ENCODE measurements around the gene SETD5.

The SETD5 gene

DNA sequence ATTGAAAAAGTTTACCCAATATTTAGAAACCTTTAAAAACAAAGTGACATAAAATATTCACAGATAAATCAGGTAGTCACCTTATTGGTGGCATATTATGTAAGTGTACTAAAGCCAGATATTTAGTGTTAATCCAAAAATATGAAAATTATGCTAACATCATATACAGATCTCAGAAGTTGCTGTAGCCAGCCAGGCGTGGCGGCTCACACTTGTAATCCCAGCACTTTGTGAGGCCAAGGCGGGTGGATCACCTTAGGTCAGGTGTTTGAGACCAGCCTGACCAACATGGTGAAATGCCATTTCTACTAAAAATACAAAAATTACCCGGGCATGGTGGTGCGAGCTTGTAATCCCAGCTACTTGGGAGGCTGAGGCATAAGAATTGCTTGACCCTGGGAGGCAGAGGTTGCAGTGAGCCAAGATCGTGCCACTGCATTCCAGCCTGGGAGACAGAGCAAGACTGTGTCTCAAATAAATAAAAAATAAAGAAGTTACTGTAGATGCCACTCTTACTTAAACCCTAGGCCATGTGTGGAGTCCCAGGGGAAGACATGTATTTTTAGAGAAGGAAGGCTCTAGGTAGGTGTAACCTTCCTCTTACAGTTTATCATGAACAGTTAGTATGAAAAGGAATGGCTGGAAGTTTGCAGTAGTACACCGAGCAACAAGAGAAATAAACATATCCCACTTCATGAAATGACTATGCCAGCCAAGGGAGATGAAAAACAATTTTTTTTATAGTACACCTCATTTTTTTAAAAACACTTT is 9.6 kb downstream of the SETD5 start:
- Mint-ChIP-seq H3K27me3 (no peaks in the 10 kb centered on the region), H3K36me3 (ENCODE audit: insufficient read depth) (peaks cover 3% of the 10 kb centered on the region), H3K4me1 (peaks cover 68% of the 10 kb centered on the region), H3K9me3 (no peaks in the 10 kb centered on the region), H3K4me3 (no peak overlapping the region), H3K27ac (ENCODE audit: low read depth) (no peak overlapping the region)
- DNase-seq (ENCODE audit: low spot score in 2 of 2) (no peak), ATAC-seq (replicated peaks; ENCODE audit: extremely low read depth, poor library complexity, severe bottlenecking) (no peak)

DNA sequence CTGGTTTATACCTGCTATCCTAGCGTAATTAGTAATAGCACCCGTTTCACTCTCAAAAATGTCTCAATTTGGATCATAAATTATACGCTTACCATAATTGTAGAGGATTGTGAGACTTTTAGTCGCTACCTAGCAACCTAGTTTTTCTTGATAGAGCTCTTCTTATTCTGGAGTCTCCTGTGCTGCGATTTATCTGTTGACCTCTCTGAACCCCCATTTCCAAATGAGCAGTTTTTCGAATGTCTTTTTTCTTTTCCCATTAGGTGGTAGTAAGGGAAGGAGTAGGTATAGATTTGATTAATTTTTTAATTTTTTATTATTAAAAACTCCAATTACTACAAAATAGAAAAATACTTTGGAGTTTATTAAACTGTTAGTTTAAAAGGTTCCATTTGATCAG is 10.6 kb downstream of the SETD5 start:
- H3K27ac Mint-ChIP-seq (ENCODE audit: low read depth), result no peak overlapping the region
- DNase-seq (ENCODE audit: low spot score in 2 of 2), result no peak

DNA sequence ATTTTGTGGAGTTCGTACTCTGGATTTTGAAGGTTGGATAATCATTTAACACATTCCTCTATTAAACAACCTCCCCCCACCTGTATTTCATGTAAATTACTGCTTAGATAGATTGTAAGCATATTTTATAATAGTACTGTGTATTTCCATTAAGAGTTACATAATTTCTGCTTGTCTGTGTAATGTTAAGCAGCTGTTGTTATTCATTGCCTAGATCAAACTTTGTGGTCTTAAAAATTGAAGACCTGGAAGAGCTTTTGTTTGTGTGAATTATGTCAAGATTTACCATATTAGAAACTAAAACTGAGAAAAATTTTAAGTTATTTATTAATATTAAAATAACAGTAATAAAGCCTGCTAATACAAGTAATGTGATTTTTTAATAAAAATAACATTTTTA is 11.1 kb downstream of the SETD5 start:
- Mint-ChIP-seq H3K27ac (ENCODE audit: low read depth) (no peak overlapping the region), H3K36me3 (ENCODE audit: insufficient read depth) (peaks cover 3% of the 10 kb centered on the region), H3K9me3 (no peaks in the 10 kb centered on the region), H3K27me3 (no peaks in the 10 kb centered on the region), H3K4me1 (peaks cover 70% of the 10 kb centered on the region), H3K4me3 (no peak overlapping the region)
- no peak for ATAC-seq (replicated peaks; ENCODE audit: extremely low read depth, poor library complexity, severe bottlenecking)
- no peak for DNase-seq (ENCODE audit: low spot score in 2 of 2)

More for the DNA sequence above, 10.6 kb downstream of the SETD5 start:
- no peaks in the 10 kb centered on the region for H3K27me3 Mint-ChIP-seq
- H3K9me3 Mint-ChIP-seq, result no peaks in the 10 kb centered on the region
- H3K4me1 Mint-ChIP-seq, result peaks cover 67% of the 10 kb centered on the region
- H3K4me3 Mint-ChIP-seq, result no peak overlapping the region
- ATAC-seq (replicated peaks; ENCODE audit: extremely low read depth, poor library complexity, severe bottlenecking), result no peak
- peaks cover 3% of the 10 kb centered on the region for H3K36me3 Mint-ChIP-seq (ENCODE audit: insufficient read depth)

DNA sequence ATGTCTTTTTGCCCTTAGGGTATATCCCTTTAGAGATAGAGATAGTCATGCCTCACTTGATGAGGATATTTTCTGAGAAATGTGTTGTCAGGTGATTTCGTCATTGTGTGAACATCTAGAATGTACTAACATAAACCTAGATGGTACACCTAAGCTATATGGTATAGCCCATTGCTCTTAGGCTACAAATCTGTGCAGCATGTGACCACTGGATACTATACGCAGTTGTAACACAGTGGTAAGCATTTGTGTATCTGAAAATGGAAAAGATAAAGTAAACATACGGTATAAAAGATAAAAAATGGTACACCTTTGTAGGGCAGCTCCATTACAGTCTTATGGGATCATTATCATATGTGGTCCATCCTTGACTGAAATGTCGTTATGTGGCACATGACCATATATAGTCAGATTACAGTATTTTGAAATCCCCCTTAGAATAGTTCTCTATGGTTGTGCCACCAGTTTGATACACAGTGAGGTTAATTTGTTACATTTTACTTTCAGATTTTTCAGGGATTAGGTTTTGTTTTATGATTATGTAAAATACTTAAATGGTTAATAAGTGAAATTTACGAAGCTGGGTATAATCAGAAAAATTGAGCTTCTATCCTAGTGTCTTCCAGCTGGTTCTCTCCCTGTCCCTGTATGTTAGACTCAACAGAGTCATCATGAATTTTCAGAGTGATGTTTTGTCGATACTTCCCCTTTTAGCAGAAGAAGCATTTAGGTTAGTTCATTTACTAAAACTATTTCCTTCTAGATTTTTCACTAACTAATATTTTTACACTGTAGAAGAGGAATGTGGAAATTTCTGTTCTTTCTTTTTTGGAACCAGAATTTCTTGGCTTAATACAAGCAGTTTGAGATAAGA is 12.8 kb downstream of the SETD5 start:
- Mint-ChIP-seq H3K27ac (ENCODE audit: low read depth) (peak overlapping the region; percentile 56), H3K4me1 (peaks cover 71% of the 10 kb centered on the region), H3K4me3 (peak overlapping the region; percentile 5), H3K9me3 (no peaks in the 10 kb centered on the region), H3K27me3 (no peaks in the 10 kb centered on the region), H3K36me3 (ENCODE audit: insufficient read depth) (peaks cover 3% of the 10 kb centered on the region)
- DNase-seq (ENCODE audit: low spot score in 2 of 2) (no peak), ATAC-seq (replicated peaks; ENCODE audit: extremely low read depth, poor library complexity, severe bottlenecking) (no peak)

DNA sequence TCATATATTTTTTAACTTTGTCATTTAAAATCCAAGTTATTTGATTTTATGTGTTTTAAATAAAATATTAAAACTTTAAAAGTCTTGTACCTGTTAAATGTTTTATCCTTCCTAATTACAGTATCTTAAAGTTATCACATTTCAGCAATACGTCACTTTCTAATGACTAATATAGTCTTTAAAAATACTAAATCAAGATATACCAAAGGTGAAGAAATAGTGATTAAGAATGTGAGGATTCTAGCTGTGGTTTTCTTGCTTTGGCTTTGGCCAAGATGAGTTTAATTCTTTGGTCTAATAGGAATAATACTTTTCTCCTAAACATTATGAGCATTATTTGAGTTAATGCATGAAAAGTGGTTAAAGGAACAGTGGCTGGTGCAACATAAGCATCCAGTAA is 13.9 kb downstream of the SETD5 start:
- ATAC-seq (replicated peaks; ENCODE audit: extremely low read depth, poor library complexity, severe bottlenecking) (no peak), DNase-seq (ENCODE audit: low spot score in 2 of 2) (no peak)
- H3K36me3 Mint-ChIP-seq (ENCODE audit: insufficient read depth), result peaks cover 5% of the 10 kb centered on the region
- H3K9me3 Mint-ChIP-seq, result no peaks in the 10 kb centered on the region
- H3K4me3 Mint-ChIP-seq, result no peak overlapping the region
- H3K27me3 Mint-ChIP-seq, result no peaks in the 10 kb centered on the region
- no peak overlapping the region for H3K27ac Mint-ChIP-seq (ENCODE audit: low read depth)
- peaks cover 71% of the 10 kb centered on the region for H3K4me1 Mint-ChIP-seq

DNA sequence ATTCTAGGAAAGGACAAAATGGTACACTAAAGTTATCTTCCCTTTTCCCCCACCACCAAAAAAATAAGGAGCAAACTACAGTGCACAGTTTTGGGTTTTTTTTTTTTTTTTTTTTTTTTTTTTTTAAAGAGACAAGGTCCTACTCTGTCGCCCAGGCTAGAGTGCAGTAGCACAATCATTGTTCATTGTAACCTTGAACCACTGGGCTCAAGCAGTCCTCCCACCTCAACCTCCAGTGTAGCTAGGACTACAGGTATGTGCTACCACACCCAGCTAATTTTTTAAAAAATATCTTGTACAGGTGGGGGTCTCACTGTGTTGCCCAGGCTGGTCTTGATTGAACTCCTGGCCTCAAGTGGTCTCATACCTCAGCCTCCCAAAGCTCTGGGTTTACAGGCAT is 14.9 kb downstream of the SETD5 start:
- ATAC-seq (replicated peaks; ENCODE audit: extremely low read depth, poor library complexity, severe bottlenecking) (no peak), DNase-seq (ENCODE audit: low spot score in 2 of 2) (no peak)
- H3K36me3 Mint-ChIP-seq (ENCODE audit: insufficient read depth), result peaks cover 7% of the 10 kb centered on the region
- H3K4me3 Mint-ChIP-seq, result no peak overlapping the region
- H3K27ac Mint-ChIP-seq (ENCODE audit: low read depth), result peak overlapping the region; percentile 84
- no peaks in the 10 kb centered on the region for H3K9me3 Mint-ChIP-seq
- peaks cover 67% of the 10 kb centered on the region for H3K4me1 Mint-ChIP-seq
- no peaks in the 10 kb centered on the region for H3K27me3 Mint-ChIP-seq

DNA sequence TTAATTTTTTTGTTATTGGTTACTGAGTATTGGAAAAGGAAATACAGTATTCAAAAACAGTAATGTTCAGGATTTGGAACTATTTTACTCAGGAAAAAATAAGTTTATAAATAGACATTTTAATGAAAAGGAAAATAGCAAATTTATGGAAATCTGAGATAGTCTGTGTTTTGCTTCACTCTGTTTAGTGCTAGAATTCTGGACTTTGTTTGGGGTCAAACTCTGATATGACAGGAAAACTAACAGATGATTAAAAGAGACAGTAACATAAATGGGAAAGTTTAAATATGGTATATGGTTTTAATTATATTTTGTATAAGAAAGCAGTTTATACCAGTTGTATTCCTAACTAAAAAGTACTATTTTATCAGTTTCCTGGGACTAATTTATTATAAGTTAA is 17.4 kb downstream of the SETD5 start:
- Mint-ChIP-seq H3K27me3 (no peaks in the 10 kb centered on the region), H3K9me3 (no peaks in the 10 kb centered on the region), H3K36me3 (ENCODE audit: insufficient read depth) (peaks cover 12% of the 10 kb centered on the region), H3K4me3 (no peak overlapping the region), H3K27ac (ENCODE audit: low read depth) (no peak overlapping the region), H3K4me1 (peaks cover 48% of the 10 kb centered on the region)
- ATAC-seq (replicated peaks; ENCODE audit: extremely low read depth, poor library complexity, severe bottlenecking) (no peak), DNase-seq (ENCODE audit: low spot score in 2 of 2) (no peak)

DNA sequence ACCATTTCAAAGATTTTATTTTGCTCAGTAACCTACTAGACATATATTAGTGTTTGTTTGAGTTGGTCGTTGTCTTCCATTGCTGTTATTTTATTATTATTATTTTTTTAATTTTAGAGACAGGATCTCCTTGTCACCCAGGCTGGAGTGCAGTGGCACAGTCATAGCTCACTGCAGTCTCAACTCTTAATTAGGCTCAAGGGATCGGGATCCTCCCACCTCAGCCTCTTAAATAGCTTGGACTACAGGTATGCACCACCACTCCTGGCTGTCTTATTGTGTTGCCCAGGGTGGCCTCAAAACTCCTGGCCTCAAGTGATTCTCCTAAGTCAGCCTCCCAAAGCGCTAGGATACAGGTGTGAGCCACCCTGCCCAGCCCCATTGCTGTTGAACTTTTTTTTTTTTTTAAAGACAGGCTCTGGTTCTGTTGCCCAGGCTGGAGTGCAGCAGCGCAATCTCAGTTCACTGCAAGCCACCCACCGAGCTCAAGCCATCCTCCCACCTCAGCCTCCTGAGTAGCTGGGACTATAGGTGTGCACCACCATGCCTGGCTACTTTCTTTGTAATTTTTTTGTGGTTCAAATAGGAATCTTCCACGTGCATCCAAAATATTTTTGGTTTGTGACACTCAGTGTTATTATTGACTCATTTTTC is 18.2 kb downstream of the SETD5 start:
- H3K27me3 Mint-ChIP-seq, result no peaks in the 10 kb centered on the region
- peak overlapping the region; percentile 83 for H3K27ac Mint-ChIP-seq (ENCODE audit: low read depth)
- no peak overlapping the region for H3K4me3 Mint-ChIP-seq
- ATAC-seq (replicated peaks; ENCODE audit: extremely low read depth, poor library complexity, severe bottlenecking), result no peak
- peaks cover 48% of the 10 kb centered on the region for H3K4me1 Mint-ChIP-seq
- no peak for DNase-seq (ENCODE audit: low spot score in 2 of 2)
- H3K9me3 Mint-ChIP-seq, result no peaks in the 10 kb centered on the region
- H3K36me3 Mint-ChIP-seq (ENCODE audit: insufficient read depth), result peaks cover 14% of the 10 kb centered on the region

DNA sequence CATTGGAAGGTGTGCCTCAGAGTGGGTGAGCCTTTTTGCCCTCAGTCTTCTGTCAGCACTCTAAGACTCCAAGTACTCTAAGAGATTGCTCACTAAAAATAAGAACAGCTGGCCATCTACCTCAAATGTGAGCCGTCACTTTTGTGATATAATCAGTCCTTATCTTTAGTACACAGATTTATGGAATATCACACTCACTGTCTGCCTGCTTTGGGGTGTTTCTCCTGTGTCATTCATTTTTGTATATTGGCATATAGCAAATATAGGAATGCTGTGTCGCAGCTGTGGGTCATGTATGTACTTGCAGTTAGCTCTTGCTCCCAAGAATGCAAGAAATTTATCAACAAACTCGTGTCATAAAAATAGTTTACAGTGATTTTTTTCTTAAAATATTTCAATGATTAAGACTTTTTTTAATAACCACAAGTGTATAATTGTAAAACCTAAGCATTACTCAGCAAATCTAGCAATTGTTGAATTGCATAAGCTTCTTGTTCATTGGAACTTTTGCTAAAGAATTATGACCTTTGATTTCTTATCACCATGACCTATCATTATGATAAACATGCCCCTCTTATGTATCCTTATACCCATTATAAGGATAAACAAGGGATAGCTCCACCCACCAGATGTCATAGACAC is 18.8 kb downstream of the SETD5 start:
- Mint-ChIP-seq H3K9me3 (no peaks in the 10 kb centered on the region), H3K4me1 (peaks cover 51% of the 10 kb centered on the region), H3K4me3 (no peak overlapping the region), H3K27ac (ENCODE audit: low read depth) (peak overlapping the region; percentile 83), H3K27me3 (no peaks in the 10 kb centered on the region), H3K36me3 (ENCODE audit: insufficient read depth) (peaks cover 16% of the 10 kb centered on the region)
- no peak for DNase-seq (ENCODE audit: low spot score in 2 of 2)
- no peak for ATAC-seq (replicated peaks; ENCODE audit: extremely low read depth, poor library complexity, severe bottlenecking)

DNA sequence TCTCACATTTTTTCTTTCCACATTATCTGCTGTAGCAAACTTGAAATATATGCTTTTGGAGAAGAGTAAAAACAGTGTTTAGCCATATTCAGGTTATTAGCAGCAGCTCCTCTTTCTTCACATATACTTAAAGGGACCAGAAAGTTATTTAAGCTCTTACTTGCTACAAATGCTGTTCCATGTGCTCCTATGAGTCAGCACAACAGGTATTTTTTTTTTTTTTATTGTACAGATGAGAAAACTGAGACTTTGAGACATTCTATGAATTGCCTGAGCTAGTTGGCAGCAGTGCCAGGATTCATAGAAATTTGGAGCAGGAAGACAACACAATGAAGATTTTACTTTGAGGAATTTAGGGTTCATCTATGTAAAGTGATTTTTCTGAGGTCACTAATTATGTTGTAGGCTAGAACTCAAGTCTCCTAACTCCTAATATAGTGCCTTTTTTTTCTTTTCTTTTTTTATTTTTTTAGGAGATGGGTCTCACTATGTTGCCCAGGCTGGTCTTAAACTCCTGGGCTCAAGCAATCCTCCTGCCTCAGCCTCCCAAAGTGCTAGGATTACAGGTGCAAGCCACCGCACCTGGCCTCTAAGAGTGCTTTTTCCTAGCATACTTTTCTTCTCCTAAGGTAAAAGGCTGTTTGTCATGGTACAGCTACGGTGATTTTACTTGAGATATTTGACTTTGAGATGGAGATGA is 23.6 kb downstream of the SETD5 start:
- ATAC-seq (replicated peaks; ENCODE audit: extremely low read depth, poor library complexity, severe bottlenecking) (no peak), DNase-seq (ENCODE audit: low spot score in 2 of 2) (no peak)
- H3K9me3 Mint-ChIP-seq, result no peaks in the 10 kb centered on the region
- H3K27me3 Mint-ChIP-seq, result no peaks in the 10 kb centered on the region
- peaks cover 36% of the 10 kb centered on the region for H3K4me1 Mint-ChIP-seq
- no peak overlapping the region for H3K4me3 Mint-ChIP-seq
- peaks cover 30% of the 10 kb centered on the region for H3K36me3 Mint-ChIP-seq (ENCODE audit: insufficient read depth)
- H3K27ac Mint-ChIP-seq (ENCODE audit: low read depth), result peak overlapping the region; percentile 81

DNA sequence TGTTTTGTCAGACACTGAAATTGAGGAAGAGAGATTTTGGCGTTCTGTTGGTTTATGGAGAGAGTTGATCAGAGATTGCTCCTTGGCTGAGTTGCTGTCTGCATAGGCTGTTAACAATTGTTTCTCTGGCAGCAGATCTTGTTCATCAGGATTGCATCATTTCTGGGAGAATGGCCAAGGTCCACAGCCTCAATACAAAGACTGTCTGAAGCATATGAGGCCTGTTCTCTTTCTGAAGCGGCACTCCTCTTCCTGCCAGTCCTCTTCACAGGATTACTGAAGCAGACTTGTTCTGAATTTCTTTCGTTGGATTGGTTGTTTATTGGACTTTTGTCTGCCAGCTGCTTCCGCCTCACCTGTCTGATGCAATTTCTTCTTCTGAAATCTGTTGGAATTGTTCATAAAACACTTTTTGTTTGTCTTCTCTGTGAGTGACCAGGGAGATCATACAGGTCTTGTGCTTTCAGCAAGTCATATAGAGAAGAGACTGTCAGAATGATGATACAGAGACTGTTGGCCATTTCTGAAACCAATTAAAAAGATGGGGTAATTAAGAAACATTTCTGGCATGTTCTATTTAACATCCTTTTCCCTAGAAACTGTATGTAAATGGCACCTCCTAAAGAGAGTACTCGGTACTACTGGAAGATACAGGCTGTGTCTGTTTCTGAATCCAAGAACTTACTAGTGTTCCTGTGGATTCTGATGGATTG is 25.5 kb downstream of the SETD5 start:
- Mint-ChIP-seq H3K27ac (ENCODE audit: low read depth) (peak overlapping the region; percentile 74), H3K27me3 (no peaks in the 10 kb centered on the region), H3K4me1 (peaks cover 31% of the 10 kb centered on the region), H3K4me3 (no peak overlapping the region), H3K36me3 (ENCODE audit: insufficient read depth) (peaks cover 41% of the 10 kb centered on the region), H3K9me3 (no peaks in the 10 kb centered on the region)
- DNase-seq (ENCODE audit: low spot score in 2 of 2) (no peak), ATAC-seq (replicated peaks; ENCODE audit: extremely low read depth, poor library complexity, severe bottlenecking) (peak; percentile 52)

Measured in central memory CD8-positive, alpha-beta T cell (primary cell).